ENCODE measurements around the gene SRP19. TPM values are rescaled to one million over a fixed set of nuclear protein-coding genes. Genes with fewer than 3 reads are reported as not detected.

Gene SRP19
- polyA plus RNA-seq, 3 donors: 18.6 to 87.4 (median 71.9) TPM

- Histone ChIP-seq H2AFZ (ENCODE audit: insufficient read depth, low read depth, low read length, poor library complexity, severe bottlenecking) (no peak overlapping the region), H3K9me3 (replicated peaks in 1 of 2; ENCODE audit: control insufficient read depth in 1 of 2, insufficient read depth in 1 of 2, low read length in 2 of 2) (no peaks in the 10 kb centered on the region), H3K27ac (ENCODE audit: low read depth in 1 of 2, low read length in 2 of 2) (no peak overlapping the region), H4K20me1 (ENCODE audit: insufficient read depth, low read length) (no peaks in the 10 kb centered on the region), H3K4me1 (ENCODE audit: control insufficient read depth in 1 of 2, insufficient read depth in 2 of 2, low read length in 2 of 2) (no peaks in the 10 kb centered on the region), H3K4me2 (replicated peaks; ENCODE audit: extremely low read depth, low read length, poor library complexity, severe bottlenecking) (no peak overlapping the region), H3K36me3 (replicated peaks in 1 of 2; ENCODE audit: control insufficient read depth in 1 of 2, insufficient read depth in 2 of 2, low read length in 2 of 2) (peaks cover 61 to 95% of the 10 kb centered on the region in 2 donors), H3K9ac (ENCODE audit: insufficient read depth, low read length, poor library complexity, severe bottlenecking) (no peak overlapping the region), H3K79me2 (ENCODE audit: insufficient read depth, low read length) (no peaks in the 10 kb centered on the region), H3K27me3 (ENCODE audit: control insufficient read depth in 2 of 2, insufficient read depth in 2 of 2, low read length in 2 of 2) (no peaks in the 10 kb centered on the region), H3K4me3 (replicated peaks in 1 of 3; ENCODE audit: low read depth in 2 of 3, low read length in 3 of 3) (no peak overlapping the region)
- peaks cover 65 to 89% of the 10 kb centered on the region in 2 donors for H3K36me3 Mint-ChIP-seq
- intact Hi-C loops (cut with micrococcal nuclease): no loop called here
- DNase-seq: no peak
- no peak overlapping the region for H3K27ac Mint-ChIP-seq
- peaks cover 0 to 2% (median 0%) of the 10 kb centered on the region in 7 donors for H3K9me3 Mint-ChIP-seq
- no peak overlapping the region for H3K4me3 Mint-ChIP-seq
- no peak for TF ChIP-seq CTCF (IDR thresholded peaks at IDR 0.05)
- no peaks in the 10 kb centered on the region for H3K4me1 Mint-ChIP-seq
- 100% methylated on average over 2 of the region's 13 CpGs for WGBS (ENCODE audit: insufficient coverage)
- no peaks in the 10 kb centered on the region for H3K27me3 Mint-ChIP-seq (ENCODE audit: low read depth in 3 of 3)
Observed at GRCh38 chr5:112833971-112834370, 27.1 kb upstream of the SRP19 start.

DNA sequence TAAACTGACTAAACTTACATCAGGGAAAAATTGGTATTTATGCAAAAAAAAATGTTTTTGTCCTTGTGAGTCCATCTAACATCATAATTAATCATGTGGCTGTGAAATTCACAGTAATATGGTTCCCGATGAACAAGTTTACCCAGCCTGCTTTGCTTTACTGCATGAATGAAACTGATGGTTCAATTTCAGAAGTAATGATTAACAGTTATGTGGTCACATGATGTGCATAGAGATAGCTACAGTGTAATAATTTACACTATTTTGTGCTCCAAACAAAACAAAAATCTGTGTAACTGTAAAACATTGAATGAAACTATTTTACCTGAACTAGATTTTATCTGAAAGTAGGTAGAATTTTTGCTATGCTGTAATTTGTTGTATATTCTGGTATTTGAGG lies 16.6 kb upstream of the SRP19 start:
- Mint-ChIP-seq H3K36me3 (peaks cover 16 to 23% of the 10 kb centered on the region in 2 donors), H3K27ac (no peak overlapping the region), H3K4me1 (peaks cover 5% of the 10 kb centered on the region), H3K27me3 (ENCODE audit: low read depth in 3 of 3) (peaks cover 3 to 4% (median 3%) of the 10 kb centered on the region in 3 donors), H3K9me3 (no peaks in the 10 kb centered on the region), H3K4me3 (no peak overlapping the region)
- H3K4me2 ChIP-seq (replicated peaks; ENCODE audit: extremely low read depth, low read length, poor library complexity, severe bottlenecking): no peak overlapping the region
- no peak overlapping the region for H3K9ac ChIP-seq (ENCODE audit: insufficient read depth, low read length, poor library complexity, severe bottlenecking)
- no peaks in the 10 kb centered on the region for H3K27me3 ChIP-seq (ENCODE audit: control insufficient read depth in 2 of 2, insufficient read depth in 2 of 2, low read length in 2 of 2)
- DNase-seq: no peak
- no peaks in the 10 kb centered on the region for H3K79me2 ChIP-seq (ENCODE audit: insufficient read depth, low read length)
- H4K20me1 ChIP-seq (ENCODE audit: insufficient read depth, low read length): no peaks in the 10 kb centered on the region
- peaks cover 0 to 2% of the 10 kb centered on the region in 2 donors for H3K4me1 ChIP-seq (ENCODE audit: control insufficient read depth in 1 of 2, insufficient read depth in 2 of 2, low read length in 2 of 2)
- H3K36me3 ChIP-seq (replicated peaks in 1 of 2; ENCODE audit: control insufficient read depth in 1 of 2, insufficient read depth in 2 of 2, low read length in 2 of 2): peaks cover 2 to 13% of the 10 kb centered on the region in 2 donors
- no peak overlapping the region for H3K4me3 ChIP-seq (replicated peaks in 1 of 3; ENCODE audit: low read depth in 2 of 3, low read length in 3 of 3)
- intact Hi-C loops (cut with micrococcal nuclease): no loop called here
- WGBS (ENCODE audit: insufficient coverage): no CpG with 5 or more reads among the region's 1 CpG
- no peak overlapping the region for H3K27ac ChIP-seq (ENCODE audit: low read depth in 1 of 2, low read length in 2 of 2)
- no peak overlapping the region for H2AFZ ChIP-seq (ENCODE audit: insufficient read depth, low read depth, low read length, poor library complexity, severe bottlenecking)
- TF ChIP-seq CTCF (IDR thresholded peaks at IDR 0.05): no peak
- no peaks in the 10 kb centered on the region for H3K9me3 ChIP-seq (replicated peaks in 1 of 2; ENCODE audit: control insufficient read depth in 1 of 2, insufficient read depth in 1 of 2, low read length in 2 of 2)

Data from CD14-positive monocyte (primary cell).